Muscle layer of duodenum (tissue), 2 donors: Measurements from ENCODE around the gene BUD13.

Source experiments
- H3K27ac ChIP-seq: one replicate; pipeline ENCODE4 v1.7.0; 2013; ENCODE audit warnings: mild to moderate bottlenecking, low read length
- H3K27me3 ChIP-seq: one replicate; pipeline ENCODE4 v1.7.0; 2013; ENCODE audit warnings: low read depth, mild to moderate bottlenecking, control low read depth, low read length
- H3K36me3 ChIP-seq, 2 donors: one replicate each; pipeline ENCODE4 v1.7.0; 2013; ENCODE audit warnings: low read length in 2 of 2, control low read depth in 1 of 2, mild to moderate bottlenecking in 1 of 2; ENCODE audit not compliant: insufficient read depth in 2 of 2, control insufficient read depth in 1 of 2
- H3K4me1 ChIP-seq, 2 donors: one replicate each; pipeline ENCODE4 v1.7.0; 2013; ENCODE audit warnings: low read length in 2 of 2, mild to moderate bottlenecking in 2 of 2, control low read depth in 1 of 2, moderate library complexity in 1 of 2; ENCODE audit not compliant: insufficient read depth in 2 of 2, control insufficient read depth in 1 of 2
- H3K4me3 ChIP-seq, 2 donors: one replicate each; pipeline ENCODE4 v1.7.0; 2013; ENCODE audit warnings: low read length in 2 of 2, low read depth in 1 of 2, mild to moderate bottlenecking in 1 of 2
- H3K9me3 ChIP-seq, 2 donors: one replicate each; pipeline ENCODE4 v1.7.0; 2013; ENCODE audit warnings: low read length in 2 of 2, control low read depth in 1 of 2, mild to moderate bottlenecking in 1 of 2; ENCODE audit not compliant: control insufficient read depth in 1 of 2
- donor health status: healthy.

BUD13 gene

DNA sequence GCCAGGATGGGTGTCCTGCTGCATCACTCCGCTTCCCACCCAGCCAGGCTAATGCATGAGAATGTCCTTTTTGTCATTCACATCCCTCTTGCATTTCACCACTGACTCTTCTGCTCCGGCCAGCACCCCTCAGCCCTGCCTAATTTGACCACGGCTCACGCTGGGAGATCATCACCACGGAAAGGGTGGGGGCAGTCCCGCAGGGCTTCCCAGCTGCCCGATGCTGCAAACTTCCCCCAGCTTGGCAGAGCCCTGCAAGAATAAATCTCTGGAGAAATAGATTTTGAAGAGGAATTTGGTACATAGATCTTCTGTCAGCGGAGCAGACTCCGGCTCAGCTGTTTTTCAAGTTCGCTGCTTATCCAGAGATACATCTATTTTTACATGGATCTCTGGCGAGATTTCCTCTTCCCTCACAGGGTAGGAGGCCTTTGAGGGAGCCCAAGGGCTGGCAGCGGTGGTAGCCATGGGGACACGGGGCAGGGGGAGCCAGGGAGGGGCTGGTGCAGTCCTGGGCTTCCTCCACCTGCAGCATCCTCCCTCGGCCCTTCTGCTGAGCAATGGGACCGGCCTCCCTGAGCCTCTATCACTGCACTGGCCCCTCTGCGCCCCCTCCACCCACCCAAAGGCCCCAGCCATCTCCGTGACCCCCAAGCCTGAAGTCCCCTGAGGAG is 62.6 kb downstream of the BUD13 start:
- H3K4me1 ChIP-seq: no peaks in the 10 kb centered on the region
- H3K27me3 ChIP-seq: no peaks in the 10 kb centered on the region
- H3K36me3 ChIP-seq: no peaks in the 10 kb centered on the region
- no peak overlapping the region for H3K27ac ChIP-seq
- H3K4me3 ChIP-seq: no peak overlapping the region
- H3K9me3 ChIP-seq: no peaks in the 10 kb centered on the region

- no peak overlapping the region for H3K27ac ChIP-seq
- H3K27me3 ChIP-seq: no peaks in the 10 kb centered on the region
- no peaks in the 10 kb centered on the region for H3K36me3 ChIP-seq
- no peak overlapping the region for H3K4me3 ChIP-seq
- H3K9me3 ChIP-seq: no peaks in the 10 kb centered on the region
- no peaks in the 10 kb centered on the region for H3K4me1 ChIP-seq
These were observed 65.0 kb downstream of the BUD13 start for GRCh38 chr11:116707746-116708145.

DNA sequence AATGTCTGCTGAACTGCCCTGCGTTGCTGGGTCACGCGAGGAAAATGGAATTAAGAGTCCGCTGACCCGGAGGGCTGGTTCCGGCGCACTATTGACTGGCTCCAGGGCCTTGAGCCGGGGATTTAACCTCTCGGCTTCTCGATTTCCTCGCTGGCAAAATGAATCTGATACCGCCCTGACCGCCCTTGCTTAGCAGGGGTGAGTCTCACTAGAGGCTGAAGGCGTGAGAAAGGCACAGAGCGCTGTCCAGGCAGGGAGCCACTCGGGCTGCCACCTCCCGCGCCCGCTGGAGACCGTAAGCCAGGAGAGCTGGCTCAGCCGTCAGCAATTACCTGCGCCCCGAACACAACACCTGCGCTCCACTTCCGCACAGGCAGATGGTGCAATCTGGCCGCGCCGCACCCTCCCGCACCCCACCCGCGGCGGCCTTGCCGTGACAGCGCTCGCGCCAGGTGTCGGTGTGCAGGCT is 65.6 kb downstream of the BUD13 start:
- H3K36me3 ChIP-seq: no peaks in the 10 kb centered on the region
- no peaks in the 10 kb centered on the region for H3K4me1 ChIP-seq
- H3K9me3 ChIP-seq: no peaks in the 10 kb centered on the region
- H3K4me3 ChIP-seq: no peak overlapping the region
- no peak overlapping the region for H3K27ac ChIP-seq
- no peaks in the 10 kb centered on the region for H3K27me3 ChIP-seq

GRCh38 chr11:116703421-116703820 is 69.4 kb downstream of the BUD13 start:
- H3K4me1 ChIP-seq: no peaks in the 10 kb centered on the region
- no peaks in the 10 kb centered on the region for H3K9me3 ChIP-seq
- H3K36me3 ChIP-seq: no peaks in the 10 kb centered on the region
- H3K27me3 ChIP-seq: no peaks in the 10 kb centered on the region
- no peak overlapping the region for H3K4me3 ChIP-seq
- no peak overlapping the region for H3K27ac ChIP-seq

GRCh38 chr11:116702772-116703385 is 69.9 kb downstream of the BUD13 start:
- Histone ChIP-seq H3K4me1 (no peaks in the 10 kb centered on the region), H3K4me3 (no peak overlapping the region), H3K9me3 (no peaks in the 10 kb centered on the region), H3K27me3 (no peaks in the 10 kb centered on the region), H3K27ac (no peak overlapping the region), H3K36me3 (no peaks in the 10 kb centered on the region)

- Histone ChIP-seq H3K4me1 (no peaks in the 10 kb centered on the region), H3K27me3 (no peaks in the 10 kb centered on the region), H3K4me3 (no peak overlapping the region), H3K27ac (no peak overlapping the region), H3K36me3 (no peaks in the 10 kb centered on the region), H3K9me3 (no peaks in the 10 kb centered on the region)
These were observed 70.9 kb downstream of the BUD13 start for GRCh38 chr11:116701876-116702275.

DNA sequence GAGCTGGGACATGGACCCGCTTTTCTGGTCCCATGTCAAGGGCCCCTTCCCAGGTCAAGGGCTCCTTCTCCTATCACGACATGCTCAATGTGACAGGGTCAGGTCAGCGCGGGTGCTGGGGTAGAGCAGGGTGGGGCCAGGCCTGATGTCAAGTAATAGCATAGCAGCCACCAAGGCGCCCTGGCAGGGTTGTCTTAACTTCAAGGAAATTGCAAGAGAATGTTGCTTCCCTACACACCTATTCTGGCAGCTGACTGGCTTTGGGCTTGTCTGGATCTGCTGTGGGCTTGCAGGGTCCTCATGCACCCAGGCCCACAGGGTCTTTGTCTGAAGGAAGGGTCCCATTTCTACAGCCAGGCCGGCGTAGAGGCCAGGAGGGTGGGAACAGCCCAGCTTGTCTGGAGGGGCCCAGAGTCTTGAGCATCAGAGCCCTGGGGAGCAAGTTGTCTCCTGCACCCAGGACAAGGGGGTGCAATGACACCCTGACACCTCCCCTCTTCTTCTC is 71.4 kb downstream of the BUD13 start:
- Histone ChIP-seq H3K4me3 (no peak overlapping the region), H3K9me3 (no peaks in the 10 kb centered on the region), H3K4me1 (no peaks in the 10 kb centered on the region), H3K36me3 (no peaks in the 10 kb centered on the region), H3K27ac (no peak overlapping the region), H3K27me3 (no peaks in the 10 kb centered on the region)

GRCh38 chr11:116700586-116701220 is 72.1 kb downstream of the BUD13 start:
- no peaks in the 10 kb centered on the region for H3K4me1 ChIP-seq
- no peaks in the 10 kb centered on the region for H3K9me3 ChIP-seq
- H3K27me3 ChIP-seq: no peaks in the 10 kb centered on the region
- no peak overlapping the region for H3K27ac ChIP-seq
- no peaks in the 10 kb centered on the region for H3K36me3 ChIP-seq
- H3K4me3 ChIP-seq: no peak overlapping the region
